CD8-positive, alpha-beta memory T cell (primary cell): ENCODE data around the gene CCDC88C. TPM values are rescaled to one million over a fixed set of nuclear protein-coding genes. Genes with fewer than 3 reads are reported as not detected.

ENCODE experiments used
- CTCF ChIA-PET: fragments of 350-600 bp; sonication (Branson Sonifier 250); formaldehyde crosslinking; loops from one replicate; lab custom pipeline; 2021; ENCODE audit warnings: antibody characterized with exemption; lab: Charles Lee
- POLR2A ChIA-PET: fragments of 350-600 bp; sonication (Branson Sonifier 250); formaldehyde crosslinking; loops from one replicate; lab custom pipeline; 2021; ENCODE audit warnings: antibody characterized with exemption; lab: Charles Lee
- DNase-seq, 5 donors: peaks; one replicate each; pipeline versions ENCODE4 v3.0.0 to v3.0.0-alpha.2; 2020 to 2022; ENCODE audit warnings: mixed read lengths in 1 of 5
- H3K27ac ChIP-seq: one replicate; pipeline ENCODE4 v1.7.0; 2013; ENCODE audit warnings: low read depth, mild to moderate bottlenecking, low read length, moderate library complexity
- H3K27me3 ChIP-seq: 2 replicates; pipeline ENCODE4 v1.7.0; 2013; ENCODE audit warnings: low read length, mild to moderate bottlenecking; ENCODE audit not compliant: insufficient read depth, poor library complexity, severe bottlenecking
- H3K36me3 ChIP-seq: 2 replicates; pipeline ENCODE4 v1.7.0; 2013; ENCODE audit warnings: mild to moderate bottlenecking, low read length, moderate library complexity; ENCODE audit not compliant: insufficient read depth
- H3K4me1 ChIP-seq: 2 replicates; pipeline ENCODE4 v1.7.0; 2013; ENCODE audit warnings: mild to moderate bottlenecking, low read length, moderate library complexity; ENCODE audit not compliant: insufficient read depth
- H3K4me3 ChIP-seq: 2 replicates; pipeline ENCODE4 v1.7.0; 2013; ENCODE audit warnings: mild to moderate bottlenecking, low read length
- H3K9me3 ChIP-seq: 2 replicates; pipeline ENCODE4 v1.7.0; 2013; ENCODE audit warnings: mild to moderate bottlenecking, low read length
- H3K27ac Mint-ChIP-seq, 8 donors: one replicate each; pipeline ENCODE4 v1.8.0; 2020 to 2021; ENCODE audit warnings: mixed read lengths in 8 of 8, mild to moderate bottlenecking in 6 of 8, inconsistent platforms in 3 of 8, moderate library complexity in 3 of 8
- H3K27me3 Mint-ChIP-seq, 2 donors: one replicate each; pipeline ENCODE4 v1.8.0; 2020 to 2021; ENCODE audit warnings: mixed read lengths in 2 of 2, mild to moderate bottlenecking in 1 of 2, moderate library complexity in 1 of 2
- H3K36me3 Mint-ChIP-seq, 3 donors: one replicate each; pipeline ENCODE4 v1.8.0; 2020 to 2021; ENCODE audit warnings: mixed read lengths in 3 of 3, inconsistent platforms in 1 of 3, mild to moderate bottlenecking in 1 of 3
- H3K4me1 Mint-ChIP-seq, 3 donors: one replicate each; pipeline ENCODE4 v1.8.0; 2020 to 2021; ENCODE audit warnings: mixed read lengths in 3 of 3, inconsistent platforms in 1 of 3, mild to moderate bottlenecking in 1 of 3
- H3K4me3 Mint-ChIP-seq, 7 donors: one replicate each; pipeline ENCODE4 v1.8.0; 2020 to 2021; ENCODE audit warnings: mixed read lengths in 7 of 7, mild to moderate bottlenecking in 6 of 7, moderate library complexity in 4 of 7, inconsistent platforms in 2 of 7
- H3K9me3 Mint-ChIP-seq, 5 donors: one replicate each; pipeline ENCODE4 v1.8.0; 2020 to 2022; ENCODE audit warnings: mixed read lengths in 5 of 5, mild to moderate bottlenecking in 3 of 5, moderate library complexity in 2 of 5, inconsistent platforms in 1 of 5
- polyA plus RNA-seq: library from polyadenylated mRNA; unstranded; fragments of 300-500 nt; fragmentation: Illumina TruSeq; gene quantifications from one replicate; pipeline ENCODE4 v1.2.3, GENCODE V29; 2021
- total RNA-seq, 2 experiments: library from RNA; stranded (reverse); gene quantifications; one replicate each; pipeline ENCODE4 v1.2.3, GENCODE V29; 2021

CCDC88C gene
- total and polyA plus RNA-seq, 3 experiments from 2014 or later: 42.3 to 74.1 (median 71.7) TPM

DNA sequence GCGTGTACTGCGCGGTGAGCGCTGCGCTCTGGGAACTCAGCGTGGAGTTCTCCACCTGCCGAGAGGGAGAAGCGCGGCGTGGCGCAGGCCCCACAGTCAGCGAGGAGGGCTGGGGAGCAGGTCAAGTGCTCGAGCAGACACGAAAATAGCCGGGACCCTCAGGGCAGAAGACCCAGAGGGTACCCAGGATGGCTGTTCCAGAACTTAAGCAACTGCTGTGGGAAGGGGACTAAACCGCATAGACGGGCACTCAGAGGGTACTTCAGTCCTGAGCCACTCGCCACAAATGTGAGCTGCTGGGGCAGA is 113.7 kb downstream of the CCDC88C start:
- no peak for DNase-seq
- H3K4me3 Mint-ChIP-seq: no peak overlapping the region
- Histone ChIP-seq H3K4me1 (peaks cover 13% of the 10 kb centered on the region), H3K4me3 (no peak overlapping the region), H3K36me3 (peaks cover 91% of the 10 kb centered on the region), H3K27ac (no peak overlapping the region), H3K27me3 (no peaks in the 10 kb centered on the region), H3K9me3 (no peaks in the 10 kb centered on the region)
- peak overlapping the region in 5 of 8 donors; percentile 11 to 64 (median 34) for H3K27ac Mint-ChIP-seq
- peaks cover 18 to 31% (median 29%) of the 10 kb centered on the region in 3 donors for H3K4me1 Mint-ChIP-seq
- H3K9me3 Mint-ChIP-seq: no peaks in the 10 kb centered on the region
- H3K36me3 Mint-ChIP-seq: peaks cover 15 to 100% (median 32%) of the 10 kb centered on the region in 3 donors
- H3K27me3 Mint-ChIP-seq: peaks cover 0 to 6% of the 10 kb centered on the region in 2 donors
- CTCF ChIA-PET: interaction anchor here (1.9 kb wide), 1 partner anchor 52 kb away, joined by 4 read pairs; no protein-coding TSS in a partner anchor
- POLR2A ChIA-PET: no interaction called here

GRCh38 chr14:91303091-91303923 is 114.3 kb downstream of the CCDC88C start:
- Mint-ChIP-seq H3K4me3 (no peak overlapping the region), H3K4me1 (peaks cover 17 to 30% (median 29%) of the 10 kb centered on the region in 3 donors), H3K36me3 (peaks cover 13 to 100% (median 32%) of the 10 kb centered on the region in 3 donors), H3K27me3 (peaks cover 0 to 6% of the 10 kb centered on the region in 2 donors), H3K9me3 (no peaks in the 10 kb centered on the region), H3K27ac (peak overlapping the region in 3 of 8 donors; percentile 43 to 95 (median 73))
- peak in 3 of 5 donors; percentile 21 to 49 (median 33) for DNase-seq
- POLR2A ChIA-PET: no interaction called here
- Histone ChIP-seq H3K36me3 (peaks cover 90% of the 10 kb centered on the region), H3K9me3 (no peaks in the 10 kb centered on the region), H3K4me3 (no peak overlapping the region), H3K4me1 (peaks cover 13% of the 10 kb centered on the region), H3K27me3 (no peaks in the 10 kb centered on the region), H3K27ac (no peak overlapping the region)
- CTCF ChIA-PET: interaction anchor here (1.2 kb wide), 1 partner anchor 12 kb away, joined by 4 read pairs; no protein-coding TSS in a partner anchor

GRCh38 chr14:91302391-91302790 is 115.2 kb downstream of the CCDC88C start:
- Mint-ChIP-seq H3K27ac (peak overlapping the region; percentile 2 to 95 (median 72)), H3K4me3 (no peak overlapping the region), H3K27me3 (peaks cover 0 to 6% of the 10 kb centered on the region in 2 donors), H3K9me3 (no peaks in the 10 kb centered on the region), H3K4me1 (peaks cover 16 to 29% (median 24%) of the 10 kb centered on the region in 3 donors), H3K36me3 (peaks cover 7 to 100% (median 29%) of the 10 kb centered on the region in 3 donors)
- ChIA-PET CTCF (interaction anchor here (1.2 kb wide), 1 partner anchor 13 kb away, joined by 4 read pairs; no protein-coding TSS in a partner anchor), POLR2A (no interaction called here)
- no peak overlapping the region for H3K4me3 ChIP-seq
- peaks cover 13% of the 10 kb centered on the region for H3K4me1 ChIP-seq
- no peak overlapping the region for H3K27ac ChIP-seq
- H3K27me3 ChIP-seq: no peaks in the 10 kb centered on the region
- no peaks in the 10 kb centered on the region for H3K9me3 ChIP-seq
- H3K36me3 ChIP-seq: peaks cover 89% of the 10 kb centered on the region
- DNase-seq: no peak

DNA sequence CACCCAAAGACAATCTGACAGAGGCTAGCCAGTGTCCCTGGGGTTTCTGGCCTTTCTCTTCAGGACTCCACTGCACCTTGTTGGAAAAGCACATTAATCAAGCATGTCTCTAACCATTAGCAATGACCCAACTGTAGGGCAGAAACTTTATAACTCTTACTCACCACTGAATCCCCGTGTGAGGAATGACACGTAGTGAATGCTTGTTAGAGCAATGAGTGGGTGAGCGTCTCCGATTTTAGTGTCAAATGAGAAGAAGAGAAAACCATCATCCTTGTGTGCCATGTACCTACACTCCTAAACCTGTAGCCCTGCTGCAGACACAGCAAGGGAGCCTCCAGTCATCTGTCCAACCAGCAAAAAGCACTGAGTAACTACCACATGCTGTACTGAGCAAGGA is 116.7 kb downstream of the CCDC88C start:
- H3K27ac ChIP-seq: no peak overlapping the region
- H3K27me3 ChIP-seq: no peaks in the 10 kb centered on the region
- Mint-ChIP-seq H3K9me3 (no peaks in the 10 kb centered on the region), H3K36me3 (peaks cover 0 to 100% (median 28%) of the 10 kb centered on the region in 3 donors), H3K27ac (peak overlapping the region in 7 of 8 donors; percentile 2 to 88 (median 72)), H3K27me3 (peaks cover 0 to 6% of the 10 kb centered on the region in 2 donors), H3K4me3 (no peak overlapping the region), H3K4me1 (peaks cover 16 to 20% (median 16%) of the 10 kb centered on the region in 3 donors)
- H3K4me1 ChIP-seq: peaks cover 13% of the 10 kb centered on the region
- no peak overlapping the region for H3K4me3 ChIP-seq
- ChIA-PET POLR2A (no interaction called here), CTCF (no interaction called here)
- peaks cover 89% of the 10 kb centered on the region for H3K36me3 ChIP-seq
- no peak for DNase-seq
- no peaks in the 10 kb centered on the region for H3K9me3 ChIP-seq

- no peak overlapping the region for H3K4me3 ChIP-seq
- no peak overlapping the region for H3K27ac ChIP-seq
- Mint-ChIP-seq H3K4me3 (no peak overlapping the region), H3K27me3 (peaks cover 0 to 6% of the 10 kb centered on the region in 2 donors), H3K4me1 (peaks cover 15 to 19% (median 16%) of the 10 kb centered on the region in 3 donors), H3K27ac (peak overlapping the region in 6 of 8 donors; percentile 34 to 88 (median 66)), H3K36me3 (peaks cover 0 to 100% (median 25%) of the 10 kb centered on the region in 3 donors), H3K9me3 (no peaks in the 10 kb centered on the region)
- no peaks in the 10 kb centered on the region for H3K27me3 ChIP-seq
- peaks cover 89% of the 10 kb centered on the region for H3K36me3 ChIP-seq
- no peak for DNase-seq
- H3K4me1 ChIP-seq: peaks cover 13% of the 10 kb centered on the region
- H3K9me3 ChIP-seq: no peaks in the 10 kb centered on the region
- ChIA-PET POLR2A (no interaction called here), CTCF (interaction anchor here (1.2 kb wide), 1 partner anchor 123 kb away, joined by 6 read pairs; no protein-coding TSS in a partner anchor)
Observed at GRCh38 chr14:91300283-91300895, 117.2 kb downstream of the CCDC88C start.

- Histone ChIP-seq H3K27me3 (no peaks in the 10 kb centered on the region), H3K9me3 (no peaks in the 10 kb centered on the region), H3K36me3 (peaks cover 88% of the 10 kb centered on the region), H3K4me3 (no peak overlapping the region), H3K27ac (no peak overlapping the region), H3K4me1 (peaks cover 13% of the 10 kb centered on the region)
- POLR2A ChIA-PET: no interaction called here
- Mint-ChIP-seq H3K4me3 (no peak overlapping the region), H3K9me3 (no peaks in the 10 kb centered on the region), H3K36me3 (peaks cover 0 to 99% (median 21%) of the 10 kb centered on the region in 3 donors), H3K27ac (peak overlapping the region in 3 of 8 donors; percentile 47 to 77 (median 73)), H3K27me3 (peaks cover 0 to 6% of the 10 kb centered on the region in 2 donors), H3K4me1 (peaks cover 9 to 16% (median 12%) of the 10 kb centered on the region in 3 donors)
- no peak for DNase-seq
- CTCF ChIA-PET: interaction anchor here (1.1 to 1.8 kb wide), 3 partner anchors 10 to 122 kb away, joined by 4 to 6 read pairs (median 4); partner anchors contain the start of gene CCDC88C
Observed at GRCh38 chr14:91299121-91300115, 118.2 kb downstream of the CCDC88C start.

- Mint-ChIP-seq H3K36me3 (peaks cover 0 to 99% (median 21%) of the 10 kb centered on the region in 3 donors), H3K4me1 (peaks cover 12 to 16% (median 13%) of the 10 kb centered on the region in 3 donors), H3K27ac (peak overlapping the region in 4 of 8 donors; percentile 25 to 37 (median 32)), H3K27me3 (peaks cover 0 to 6% of the 10 kb centered on the region in 2 donors), H3K4me3 (peak overlapping the region in 2 of 7 donors; percentile 8 to 23), H3K9me3 (no peaks in the 10 kb centered on the region)
- DNase-seq: no peak
- no peak overlapping the region for H3K27ac ChIP-seq
- CTCF ChIA-PET: interaction anchor here (1.8 to 2.1 kb wide), 2 partner anchors 9 to 11 kb away, joined by 4 to 5 read pairs; no protein-coding TSS in a partner anchor
- no peak overlapping the region for H3K4me3 ChIP-seq
- peaks cover 7% of the 10 kb centered on the region for H3K4me1 ChIP-seq
- peaks cover 88% of the 10 kb centered on the region for H3K36me3 ChIP-seq
- no peaks in the 10 kb centered on the region for H3K9me3 ChIP-seq
- POLR2A ChIA-PET: no interaction called here
- H3K27me3 ChIP-seq: no peaks in the 10 kb centered on the region
Observed at GRCh38 chr14:91298576-91298975, 119.0 kb downstream of the CCDC88C start.
